ENCODE results near the gene ITGB3BP. TPM values are rescaled to one million over a fixed set of nuclear protein-coding genes. Genes with fewer than 3 reads are reported as not detected.

Gene ITGB3BP
- total RNA-seq, 1 experiment from 2014 or later, result 47.2 TPM

DNA sequence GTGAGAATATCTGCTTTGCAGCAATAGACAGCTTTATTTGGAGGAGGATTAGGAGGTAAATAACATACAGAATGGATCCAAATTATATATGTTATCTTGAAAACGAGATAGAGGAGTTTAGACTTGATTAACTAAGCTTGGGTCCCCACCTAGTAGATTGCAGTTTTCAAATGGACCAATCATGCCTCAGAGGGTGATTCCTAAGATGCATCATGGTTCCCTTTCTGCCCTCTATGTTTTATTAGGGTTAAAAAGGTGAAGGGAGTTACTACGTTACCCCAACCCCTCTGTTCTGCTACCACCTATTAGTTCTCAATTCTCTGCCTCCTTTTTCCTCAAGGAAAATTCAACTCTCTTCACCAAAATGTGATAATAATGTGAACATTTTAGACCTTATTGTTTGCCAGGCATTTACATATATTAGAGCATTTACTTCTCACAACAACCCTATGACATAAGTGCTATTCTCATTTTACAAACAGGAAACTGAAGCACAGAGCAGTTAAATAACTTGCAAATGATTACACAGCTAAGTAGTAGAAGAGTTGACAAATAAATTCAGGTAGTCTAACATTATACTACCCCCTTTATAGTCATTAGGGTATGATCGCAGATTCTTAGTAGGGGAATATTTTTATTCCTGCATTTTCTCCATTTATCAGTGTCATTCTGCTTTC, 46.8 kb upstream of the ITGB3BP start:
- Mint-ChIP-seq H3K27me3 (ENCODE audit: low read depth) (no peaks in the 10 kb centered on the region), H3K4me1 (peaks cover 15 to 18% of the 10 kb centered on the region in 2 experiments), H3K4me3 (no peak overlapping the region), H3K27ac (peak overlapping the region in 1 of 3 experiments; percentile 37; a peak in 1 of 7 replicates), H3K36me3 (ENCODE audit: insufficient read depth in 1 of 3, low read depth in 3 of 3) (peaks cover 3 to 10% (median 3%) of the 10 kb centered on the region in 3 experiments; a peak in 4 of 7 replicates), H3K9me3 (peaks cover 0 to 2% of the 10 kb centered on the region in 2 experiments; a peak in 2 of 5 replicates)
- no peaks in the 10 kb centered on the region for H3K9me3 ChIP-seq (ENCODE audit: control insufficient read depth, low read depth, low read length)
- H3K4ac ChIP-seq (ENCODE audit: low read depth, low read length), result no peak overlapping the region
- H2BK15ac ChIP-seq (ENCODE audit: low read depth, low read length), result no peak overlapping the region
- no peaks in the 10 kb centered on the region for H3K27me3 ChIP-seq (ENCODE audit: insufficient read depth, low read length)
- H4K8ac ChIP-seq (replicated peaks; ENCODE audit: insufficient read length, low read depth, low read length), result no peak overlapping the region
- no peak overlapping the region for H4K91ac ChIP-seq (ENCODE audit: insufficient read length, low read depth, low read length)
- no peak overlapping the region for H3K27ac ChIP-seq (ENCODE audit: insufficient read length, low read depth, low read length)
- H3K14ac ChIP-seq (ENCODE audit: insufficient read depth, low read length), result no peak overlapping the region
- H3K9ac ChIP-seq (ENCODE audit: extremely low read depth, insufficient read length, low read length), result no peak overlapping the region
- no peaks in the 10 kb centered on the region for H3K79me1 ChIP-seq (ENCODE audit: insufficient read depth, low read depth, low read length, poor library complexity, severe bottlenecking)
- H3K4me1 ChIP-seq (ENCODE audit: insufficient read depth, low read length), result peaks cover 4% of the 10 kb centered on the region; the same call in 1 of the 2 replicates
- H4K5ac ChIP-seq (ENCODE audit: insufficient read length, low read depth, low read length), result no peak overlapping the region
- WGBS (ENCODE audit: extremely low coverage, insufficient read length, low lambda C conversion rate), result no CpG with 5 or more reads among the region's 3 CpGs
- H3K79me2 ChIP-seq (ENCODE audit: insufficient read depth, low read length), result no peaks in the 10 kb centered on the region
- no peak overlapping the region for H3K23ac ChIP-seq (ENCODE audit: insufficient read length, low read depth, low read length)
- no peak overlapping the region for H2AFZ ChIP-seq (ENCODE audit: low read length)
- no peak overlapping the region for H2BK20ac ChIP-seq (ENCODE audit: low read depth, low read length, poor library complexity, severe bottlenecking)
- H3K56ac ChIP-seq (ENCODE audit: insufficient read length, low read depth, low read length), result no peak overlapping the region
- no peak overlapping the region for H2BK120ac ChIP-seq (ENCODE audit: low read depth, low read length, poor library complexity, severe bottlenecking)
- no peak overlapping the region for H3K4me2 ChIP-seq (ENCODE audit: insufficient read depth, insufficient read length, low read length)
- TF ChIP-seq, protein P1, sequence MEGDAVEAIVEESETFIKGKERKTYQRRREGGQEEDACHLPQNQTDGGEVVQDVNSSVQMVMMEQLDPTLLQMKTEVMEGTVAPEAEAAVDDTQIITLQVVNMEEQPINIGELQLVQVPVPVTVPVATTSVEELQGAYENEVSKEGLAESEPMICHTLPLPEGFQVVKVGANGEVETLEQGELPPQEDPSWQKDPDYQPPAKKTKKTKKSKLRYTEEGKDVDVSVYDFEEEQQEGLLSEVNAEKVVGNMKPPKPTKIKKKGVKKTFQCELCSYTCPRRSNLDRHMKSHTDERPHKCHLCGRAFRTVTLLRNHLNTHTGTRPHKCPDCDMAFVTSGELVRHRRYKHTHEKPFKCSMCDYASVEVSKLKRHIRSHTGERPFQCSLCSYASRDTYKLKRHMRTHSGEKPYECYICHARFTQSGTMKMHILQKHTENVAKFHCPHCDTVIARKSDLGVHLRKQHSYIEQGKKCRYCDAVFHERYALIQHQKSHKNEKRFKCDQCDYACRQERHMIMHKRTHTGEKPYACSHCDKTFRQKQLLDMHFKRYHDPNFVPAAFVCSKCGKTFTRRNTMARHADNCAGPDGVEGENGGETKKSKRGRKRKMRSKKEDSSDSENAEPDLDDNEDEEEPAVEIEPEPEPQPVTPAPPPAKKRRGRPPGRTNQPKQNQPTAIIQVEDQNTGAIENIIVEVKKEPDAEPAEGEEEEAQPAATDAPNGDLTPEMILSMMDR (conservative IDR thresholded peaks at IDR 0.05), result no peak
- DNase-seq, result no peak
- H3K23me2 ChIP-seq (ENCODE audit: insufficient read length, low read depth, low read length, poor library complexity, severe bottlenecking), result no peaks in the 10 kb centered on the region
- no peak overlapping the region for H2AK5ac ChIP-seq (ENCODE audit: insufficient read length, low read length)
- no peak overlapping the region for H3K18ac ChIP-seq (ENCODE audit: insufficient read length, low read depth, low read length)
- no peak overlapping the region for H2BK5ac ChIP-seq (ENCODE audit: insufficient read length, low read length)
- H4K20me1 ChIP-seq (ENCODE audit: control insufficient read depth, insufficient read depth, insufficient read length), result no peaks in the 10 kb centered on the region
- no peak overlapping the region for H3T11ph ChIP-seq (ENCODE audit: low read length)
- no peak overlapping the region for H2BK12ac ChIP-seq (ENCODE audit: insufficient read length, low read depth, low read length)

Data from H9 (cell line).